Colon (tissue), 2 donors: ENCODE measurements around the gene GIMAP8.

Experiments
- FAIRE-seq: peaks from 2 replicates; lab custom pipeline; 2012; peaks lifted over from hg19 to GRCh38; lab: Jason Lieb, UNC
- donor health status: control.
- donor health status: control.

The GIMAP8 gene

GRCh38 chr7:150411606-150412005 is 38.8 kb upstream of the GIMAP8 start:
- FAIRE-seq: no peak

DNA sequence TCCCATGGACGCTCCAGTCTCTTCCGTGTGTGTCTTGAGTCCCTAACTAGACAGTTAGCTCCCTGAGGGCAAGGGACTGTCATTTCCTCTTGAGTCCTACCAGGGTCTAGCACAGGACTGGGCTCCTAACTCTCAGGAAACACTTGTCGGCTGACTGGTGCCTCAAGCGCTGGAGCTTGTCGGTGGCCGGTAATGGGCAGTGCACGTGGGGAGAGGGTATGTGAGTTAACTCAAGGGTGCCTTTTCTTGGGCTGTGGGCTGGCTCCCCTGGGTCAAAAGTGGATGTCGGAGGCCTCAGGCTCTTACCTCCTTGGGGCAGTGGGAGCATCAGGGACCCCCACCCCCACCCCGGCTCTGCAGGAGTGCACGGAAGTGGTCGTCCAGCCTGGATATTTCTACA is 38.4 kb upstream of the GIMAP8 start:
- FAIRE-seq: no peak

GRCh38 chr7:150412518-150413488 is 37.6 kb upstream of the GIMAP8 start:
- FAIRE-seq: no peak

DNA sequence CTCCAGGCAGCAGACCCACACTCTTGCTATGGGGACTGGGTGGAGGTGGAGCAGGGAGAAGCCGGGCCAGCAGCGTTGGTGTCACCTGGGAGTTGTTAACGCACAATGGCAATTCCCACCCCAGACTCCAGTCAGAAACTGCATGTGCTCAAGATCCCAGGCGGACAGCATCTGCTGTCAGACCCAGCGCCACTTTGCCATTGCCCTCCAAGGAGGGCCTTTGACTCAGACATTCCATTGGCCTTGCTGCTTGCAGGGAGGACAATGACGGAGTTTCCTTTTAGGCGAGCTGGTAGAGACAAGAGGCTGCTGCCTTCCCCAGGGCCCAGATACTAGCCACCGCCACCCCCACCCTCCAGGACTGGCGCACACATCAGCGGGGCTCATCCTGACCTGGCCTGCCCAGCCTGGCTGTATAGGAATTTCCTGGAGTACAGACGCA is 36.8 kb upstream of the GIMAP8 start:
- no peak for FAIRE-seq

- FAIRE-seq: no peak
These were observed 35.0 kb upstream of the GIMAP8 start for GRCh38 chr7:150415161-150416153.

- FAIRE-seq: no peak
These were observed 33.2 kb upstream of the GIMAP8 start for GRCh38 chr7:150417239-150417638.

DNA sequence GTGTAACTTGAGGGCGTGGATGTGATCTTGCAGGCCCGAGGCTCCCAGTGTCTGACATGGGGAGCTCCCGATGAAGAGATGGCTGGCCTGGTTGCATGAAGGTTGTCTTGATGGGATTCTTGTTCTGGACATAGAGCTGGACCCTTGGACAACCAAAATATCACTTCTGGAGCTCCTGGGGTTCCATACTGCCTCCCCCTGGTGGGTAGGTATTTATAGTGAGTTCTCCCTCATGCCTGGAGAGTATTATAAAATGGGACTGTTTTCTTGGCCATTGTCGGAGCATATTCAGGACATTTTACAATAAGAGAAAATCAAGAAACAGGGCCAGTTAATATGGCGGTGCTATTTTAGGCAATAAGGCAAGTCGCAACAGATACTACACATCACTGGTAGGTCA is 32.6 kb upstream of the GIMAP8 start:
- no peak for FAIRE-seq

- no peak for FAIRE-seq
These were observed 30.2 kb upstream of the GIMAP8 start for GRCh38 chr7:150420242-150420641.

DNA sequence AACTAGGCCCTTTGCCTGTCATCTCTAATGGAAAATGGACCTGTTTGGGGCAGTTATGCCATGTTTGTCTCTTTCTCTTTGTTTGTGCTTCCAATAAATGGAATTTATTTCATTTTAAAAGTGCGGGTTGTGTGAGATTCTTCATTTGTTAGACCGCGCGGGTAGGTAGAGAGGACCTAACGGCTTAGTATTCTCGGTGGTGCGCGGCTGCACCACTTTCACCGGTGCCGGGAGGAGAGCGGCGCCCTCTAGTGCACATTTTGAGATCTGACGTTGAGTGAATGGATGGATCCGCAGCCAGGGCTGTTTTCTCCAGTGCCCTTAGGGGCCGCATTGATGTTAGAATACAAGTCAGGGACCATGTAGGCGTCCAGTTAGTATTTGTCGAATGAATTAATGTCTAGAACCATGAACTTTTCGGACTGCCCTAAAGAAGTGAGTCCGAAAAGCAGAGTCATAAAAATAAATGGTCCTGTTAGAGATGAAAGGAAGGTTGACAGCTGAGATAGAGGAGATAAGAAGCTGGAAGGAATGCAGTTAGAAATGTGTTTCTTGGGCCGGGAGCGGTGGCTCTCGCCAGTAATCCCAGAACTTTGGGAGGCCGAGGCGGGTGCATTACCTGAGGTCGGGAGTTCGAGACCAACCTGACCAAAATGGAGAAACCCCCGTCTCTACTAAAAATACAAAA is 29.3 kb upstream of the GIMAP8 start:
- FAIRE-seq: no peak

GRCh38 chr7:150421831-150422230 is 28.6 kb upstream of the GIMAP8 start:
- no peak for FAIRE-seq

GRCh38 chr7:150425670-150426069 is 24.8 kb upstream of the GIMAP8 start:
- FAIRE-seq: no peak

GRCh38 chr7:150428671-150429451 is 21.6 kb upstream of the GIMAP8 start:
- FAIRE-seq: no peak

DNA sequence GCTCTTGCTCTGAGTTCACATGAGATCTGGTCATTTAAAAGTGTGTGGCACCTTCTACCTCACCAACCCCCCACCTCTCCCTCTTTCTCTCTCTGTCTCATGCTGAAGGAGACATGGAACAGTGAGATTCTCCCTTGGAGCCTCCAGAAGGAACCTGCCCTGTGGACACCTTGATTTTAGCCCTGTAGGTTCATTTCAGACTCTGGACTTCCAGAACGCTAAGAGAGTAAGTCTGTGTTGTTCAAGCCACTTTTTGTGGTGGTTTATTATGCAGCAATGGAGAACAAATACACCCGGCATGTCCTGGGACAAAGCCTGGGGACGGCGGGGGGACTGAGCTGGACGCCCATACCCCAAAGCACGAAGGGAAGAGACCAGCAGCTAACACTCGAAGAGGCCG is 20.7 kb upstream of the GIMAP8 start:
- FAIRE-seq: no peak

- FAIRE-seq: no peak
These were observed 19.9 kb upstream of the GIMAP8 start for GRCh38 chr7:150430465-150431085.

DNA sequence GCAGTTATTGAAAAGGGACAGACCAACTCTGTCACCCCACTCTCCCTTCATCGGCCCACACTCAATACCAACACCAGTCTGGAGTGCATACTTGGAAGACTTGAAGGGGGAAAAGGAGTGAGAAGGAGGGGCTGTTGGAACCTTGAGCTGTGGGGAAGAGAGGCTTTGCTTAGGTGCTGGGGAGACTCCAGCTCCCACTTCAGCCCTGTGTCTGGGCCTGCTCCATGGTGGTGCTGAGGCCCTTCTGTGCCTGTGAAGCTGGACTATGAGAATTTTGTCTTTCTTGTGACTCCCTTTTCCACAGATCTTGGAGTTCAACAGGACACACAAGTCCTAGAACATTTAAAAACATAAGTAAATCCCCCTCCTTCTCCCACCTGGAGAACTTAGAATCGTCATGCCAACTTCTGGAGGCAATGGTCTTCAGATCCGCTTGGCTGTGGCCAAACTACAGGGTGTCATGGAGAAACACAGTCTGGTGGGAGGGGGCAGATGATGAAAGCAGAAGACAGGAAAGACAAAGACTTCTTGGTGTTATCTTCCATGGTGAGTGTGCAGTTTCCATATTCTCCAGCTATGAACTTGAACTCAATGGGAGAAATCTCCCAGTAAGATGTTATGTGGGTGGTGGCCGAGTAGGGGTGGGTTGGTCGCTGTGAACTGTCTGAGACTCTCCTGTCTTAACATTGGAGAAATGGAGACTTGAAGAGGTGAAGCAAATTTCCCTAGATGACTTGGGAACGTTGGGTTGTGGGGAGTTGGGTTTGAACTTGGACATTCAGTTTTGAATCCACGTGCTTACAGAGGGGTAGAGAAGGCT is 18.4 kb upstream of the GIMAP8 start:
- FAIRE-seq: no peak

DNA sequence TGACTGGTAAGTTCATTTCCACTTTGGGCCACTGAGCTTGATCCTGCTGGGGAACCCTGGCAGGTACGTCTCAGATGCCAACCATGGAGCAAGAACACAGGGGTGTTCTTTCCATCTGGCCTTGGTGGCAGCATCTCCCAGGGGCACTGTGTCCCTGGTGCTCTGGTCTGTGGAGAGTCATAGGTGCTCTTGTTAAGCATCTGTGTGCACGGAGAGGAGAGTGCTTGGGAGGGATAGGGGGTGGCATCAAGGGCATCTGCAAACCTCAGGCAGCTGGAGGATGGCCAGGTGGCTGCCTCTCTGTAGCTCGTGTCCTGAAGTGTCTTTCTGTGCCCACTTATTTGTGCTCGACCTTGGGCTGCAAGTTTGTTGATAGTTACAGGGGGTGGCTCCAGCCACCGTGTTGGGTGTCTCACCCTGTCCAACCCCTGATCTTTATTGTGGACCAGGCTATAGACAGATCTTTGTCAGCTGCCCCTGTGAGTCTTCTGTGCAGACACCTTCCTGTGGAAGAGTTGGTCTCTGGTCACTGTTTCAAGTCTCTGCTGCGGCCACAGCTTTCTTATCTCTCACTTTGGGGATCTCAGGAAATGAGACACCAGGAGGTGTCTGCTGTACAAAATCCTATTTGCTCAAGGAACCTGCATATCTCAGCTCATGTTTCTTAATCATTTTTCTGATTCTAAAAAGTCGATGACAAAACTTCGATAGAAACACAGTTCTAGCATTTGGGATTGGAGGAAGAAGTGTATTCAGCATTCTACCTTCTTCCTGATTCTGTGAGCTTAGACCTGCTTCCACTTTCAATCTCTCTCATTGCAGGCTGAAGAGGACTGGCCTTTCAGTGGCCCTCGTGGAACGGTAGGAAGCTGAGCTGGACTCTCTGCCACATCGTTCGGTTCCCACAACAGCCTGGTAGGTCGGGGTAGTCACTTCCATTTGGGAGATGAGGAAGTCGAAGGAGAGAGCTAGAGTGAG is 17.2 kb upstream of the GIMAP8 start:
- FAIRE-seq: no peak

DNA sequence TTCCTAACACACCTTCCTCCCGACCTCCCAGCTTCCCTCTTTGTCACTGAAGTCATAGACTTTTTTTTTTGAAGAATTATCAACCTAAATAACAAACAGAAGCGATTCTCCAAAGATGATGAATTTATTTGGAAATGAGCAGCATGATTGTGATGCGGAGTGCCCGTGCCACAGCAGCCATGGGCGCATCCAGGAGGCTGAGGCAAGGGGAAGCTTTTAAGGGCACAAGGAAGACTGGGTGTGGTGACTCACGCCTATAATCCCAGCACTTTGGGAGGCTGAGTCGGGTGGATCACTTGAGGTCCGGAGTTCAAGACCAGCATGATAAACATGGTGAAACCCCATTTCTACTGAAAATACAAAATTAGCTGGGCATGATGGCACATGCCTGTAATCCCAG is 16.2 kb upstream of the GIMAP8 start:
- no peak for FAIRE-seq

DNA sequence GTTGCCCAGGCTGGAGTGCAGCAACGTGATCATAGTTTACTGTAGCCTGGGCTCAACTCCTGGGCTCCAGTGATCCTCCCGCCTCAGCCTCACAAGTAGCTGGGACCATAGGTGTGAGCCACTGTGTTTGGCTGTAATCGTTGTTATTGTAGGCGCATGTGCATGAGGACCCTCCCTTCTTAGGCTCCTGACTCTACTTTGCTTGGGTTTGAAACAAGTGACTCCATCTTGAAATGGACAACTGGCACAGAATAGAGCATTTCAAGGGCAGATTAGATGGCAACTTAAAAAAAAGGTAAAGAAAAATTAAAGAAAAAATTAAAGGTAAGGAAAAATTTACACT is 15.4 kb upstream of the GIMAP8 start:
- FAIRE-seq: no peak
